ENCODE results near the gene RAB11FIP2. TPM values are rescaled to one million over a fixed set of nuclear protein-coding genes. Genes with fewer than 3 reads are reported as not detected.

RAB11FIP2 gene
- total and polyA plus RNA-seq, 2 experiments from 2014 or later, result 9.8 to 18.4 TPM

DNA sequence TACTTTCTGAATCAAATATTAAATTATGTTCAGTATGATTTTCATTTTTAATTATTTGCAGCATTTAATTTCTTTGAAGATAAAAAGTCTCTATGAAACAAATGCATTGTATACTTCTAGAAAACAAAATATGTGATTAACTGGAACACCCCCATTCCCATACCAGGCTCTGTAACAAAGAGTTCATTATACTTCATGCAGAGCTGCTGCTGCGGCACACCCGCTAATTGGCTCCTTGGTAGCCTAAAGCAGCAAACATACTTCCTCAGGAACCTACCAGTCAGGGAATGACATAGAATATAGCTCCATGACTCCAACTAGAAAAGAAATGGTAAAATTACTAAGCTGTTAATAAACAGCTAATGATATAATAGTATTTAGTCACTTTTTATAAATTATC, 19.3 kb downstream of the RAB11FIP2 start:
- H3K4me3 ChIP-seq, result no peak overlapping the region
- no peaks in the 10 kb centered on the region for H3K9me3 ChIP-seq (ENCODE audit: low read depth)
- no peaks in the 10 kb centered on the region for H3K36me3 ChIP-seq
- no peaks in the 10 kb centered on the region for H3K27me3 ChIP-seq
- DNase-seq (ENCODE audit: low read depth in 1 of 2, low spot score in 1 of 2), result no peak
- TF ChIP-seq, protein P1, sequence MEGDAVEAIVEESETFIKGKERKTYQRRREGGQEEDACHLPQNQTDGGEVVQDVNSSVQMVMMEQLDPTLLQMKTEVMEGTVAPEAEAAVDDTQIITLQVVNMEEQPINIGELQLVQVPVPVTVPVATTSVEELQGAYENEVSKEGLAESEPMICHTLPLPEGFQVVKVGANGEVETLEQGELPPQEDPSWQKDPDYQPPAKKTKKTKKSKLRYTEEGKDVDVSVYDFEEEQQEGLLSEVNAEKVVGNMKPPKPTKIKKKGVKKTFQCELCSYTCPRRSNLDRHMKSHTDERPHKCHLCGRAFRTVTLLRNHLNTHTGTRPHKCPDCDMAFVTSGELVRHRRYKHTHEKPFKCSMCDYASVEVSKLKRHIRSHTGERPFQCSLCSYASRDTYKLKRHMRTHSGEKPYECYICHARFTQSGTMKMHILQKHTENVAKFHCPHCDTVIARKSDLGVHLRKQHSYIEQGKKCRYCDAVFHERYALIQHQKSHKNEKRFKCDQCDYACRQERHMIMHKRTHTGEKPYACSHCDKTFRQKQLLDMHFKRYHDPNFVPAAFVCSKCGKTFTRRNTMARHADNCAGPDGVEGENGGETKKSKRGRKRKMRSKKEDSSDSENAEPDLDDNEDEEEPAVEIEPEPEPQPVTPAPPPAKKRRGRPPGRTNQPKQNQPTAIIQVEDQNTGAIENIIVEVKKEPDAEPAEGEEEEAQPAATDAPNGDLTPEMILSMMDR (IDR thresholded peaks at IDR 0.05; ENCODE audit: low read depth, low read length), result no peak
- H3K27ac ChIP-seq, result no peak overlapping the region
- H3K4me1 ChIP-seq (ENCODE audit: low read depth), result no peaks in the 10 kb centered on the region

DNA sequence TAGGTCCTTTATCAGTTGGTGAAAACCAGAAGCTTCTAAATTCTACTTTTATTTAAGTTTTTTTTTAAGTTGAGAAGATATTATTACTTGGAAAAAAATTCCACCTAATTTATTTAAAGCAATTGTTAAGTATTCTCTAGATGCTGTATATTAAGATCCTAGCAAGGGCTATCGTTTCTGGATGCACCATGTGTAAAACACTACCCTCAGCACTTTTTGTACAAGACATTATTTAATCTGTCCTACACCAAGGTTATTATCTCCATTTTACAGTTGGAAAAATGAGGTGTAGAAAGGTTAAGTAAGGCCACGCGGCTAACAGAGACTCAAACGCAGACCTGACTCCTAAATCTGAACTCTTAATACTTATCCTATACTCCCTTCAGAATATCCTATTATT, 19.8 kb downstream of the RAB11FIP2 start:
- no peak overlapping the region for H3K4me3 ChIP-seq
- no peaks in the 10 kb centered on the region for H3K9me3 ChIP-seq (ENCODE audit: low read depth)
- TF ChIP-seq, protein P1 (IDR thresholded peaks at IDR 0.05; ENCODE audit: low read depth, low read length), result no peak
- H3K27me3 ChIP-seq, result no peaks in the 10 kb centered on the region
- H3K4me1 ChIP-seq (ENCODE audit: low read depth), result no peaks in the 10 kb centered on the region
- no peaks in the 10 kb centered on the region for H3K36me3 ChIP-seq
- no peak for DNase-seq (ENCODE audit: low read depth in 1 of 2, low spot score in 1 of 2)
- H3K27ac ChIP-seq, result no peak overlapping the region

DNA sequence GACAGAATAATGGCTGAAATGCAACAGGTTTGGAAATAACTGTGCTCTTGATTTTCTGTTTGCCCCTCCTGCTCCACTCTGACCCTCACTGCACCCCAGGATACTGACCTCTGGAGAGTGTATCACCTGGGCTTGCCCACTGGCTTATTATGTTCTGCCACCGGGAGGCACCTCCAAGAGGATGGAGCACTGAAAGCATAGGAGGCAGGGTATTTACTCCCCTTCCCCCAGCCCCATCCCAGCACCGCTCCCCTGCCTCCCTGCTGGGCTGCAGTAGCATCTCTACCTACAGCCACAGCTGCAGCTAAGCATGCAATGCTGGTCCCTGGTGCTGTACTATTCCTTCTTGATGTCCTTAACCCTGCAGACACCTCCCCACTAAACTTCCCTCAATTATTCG, 26.4 kb downstream of the RAB11FIP2 start:
- Histone ChIP-seq H3K27me3 (no peaks in the 10 kb centered on the region), H3K4me3 (no peak overlapping the region), H3K4me1 (ENCODE audit: low read depth) (no peaks in the 10 kb centered on the region), H3K36me3 (no peaks in the 10 kb centered on the region), H3K27ac (no peak overlapping the region), H3K9me3 (ENCODE audit: low read depth) (no peaks in the 10 kb centered on the region)
- TF ChIP-seq, protein P1 (IDR thresholded peaks at IDR 0.05; ENCODE audit: low read depth, low read length), result no peak
- DNase-seq (ENCODE audit: low read depth in 1 of 2, low spot score in 1 of 2), result no peak

DNA sequence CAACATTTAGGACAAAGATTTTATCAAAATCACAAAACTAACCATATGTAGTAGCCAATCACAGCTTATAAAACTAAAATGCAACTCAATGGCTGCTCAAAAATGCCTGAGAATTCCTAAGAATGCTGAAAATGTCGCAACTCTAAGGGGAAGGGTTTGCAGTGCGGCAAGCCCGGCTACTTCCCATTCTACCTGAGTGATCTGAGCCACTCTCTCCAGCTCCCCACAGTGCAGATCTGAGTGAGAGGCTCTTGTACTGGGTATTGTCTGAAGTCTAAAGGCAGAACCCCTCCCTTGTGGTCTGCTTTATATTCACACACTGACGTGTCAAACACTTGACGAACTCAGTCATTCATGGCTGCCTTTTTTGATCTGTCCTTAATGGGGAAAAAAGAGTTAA, 28.9 kb downstream of the RAB11FIP2 start:
- no peak overlapping the region for H3K27ac ChIP-seq
- TF ChIP-seq, protein P1 (IDR thresholded peaks at IDR 0.05; ENCODE audit: low read depth, low read length), result no peak
- H3K27me3 ChIP-seq, result no peaks in the 10 kb centered on the region
- no peaks in the 10 kb centered on the region for H3K36me3 ChIP-seq
- no peak overlapping the region for H3K4me3 ChIP-seq
- peak in 1 of 2 donors; percentile 11 for DNase-seq (ENCODE audit: low read depth in 1 of 2, low spot score in 1 of 2)
- H3K9me3 ChIP-seq (ENCODE audit: low read depth), result no peaks in the 10 kb centered on the region
- H3K4me1 ChIP-seq (ENCODE audit: low read depth), result no peaks in the 10 kb centered on the region

DNA sequence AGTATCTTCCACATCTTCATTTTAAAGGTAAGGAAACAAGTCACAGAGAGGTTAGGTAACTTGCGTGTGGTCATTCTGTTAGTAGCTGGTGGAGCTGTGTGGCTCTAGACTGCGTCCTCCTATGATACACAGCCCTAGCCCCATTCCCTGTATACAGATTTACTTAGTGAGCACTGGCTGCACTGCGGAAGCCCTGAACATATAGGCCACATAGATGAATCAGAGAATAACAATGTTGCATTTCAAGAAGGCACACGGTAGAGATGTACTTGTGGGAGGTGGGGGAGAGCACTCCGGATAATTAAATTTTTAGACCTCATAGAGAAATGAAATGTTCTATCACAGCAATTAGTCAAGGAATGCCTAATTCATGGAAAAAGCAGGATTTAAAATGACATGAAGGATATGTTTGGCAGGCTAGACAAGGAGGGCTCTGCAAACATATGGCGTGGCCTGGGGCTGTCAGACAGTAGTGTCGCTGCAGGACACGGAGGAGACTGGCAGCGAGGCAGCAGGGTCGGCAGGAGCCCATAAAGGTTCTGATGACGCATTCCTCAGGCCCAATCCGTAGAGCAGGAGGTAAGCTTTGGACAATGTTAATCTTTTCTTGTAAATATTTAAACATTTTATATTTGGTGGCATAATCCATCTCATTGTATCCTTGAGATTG, 29.5 kb downstream of the RAB11FIP2 start:
- H3K4me1 ChIP-seq (ENCODE audit: low read depth), result no peaks in the 10 kb centered on the region
- no peaks in the 10 kb centered on the region for H3K27me3 ChIP-seq
- TF ChIP-seq, protein P1 (IDR thresholded peaks at IDR 0.05; ENCODE audit: low read depth, low read length), result no peak
- H3K27ac ChIP-seq, result no peak overlapping the region
- H3K36me3 ChIP-seq, result no peaks in the 10 kb centered on the region
- H3K4me3 ChIP-seq, result no peak overlapping the region
- no peak for DNase-seq (ENCODE audit: low read depth in 1 of 2, low spot score in 1 of 2)
- H3K9me3 ChIP-seq (ENCODE audit: low read depth), result no peaks in the 10 kb centered on the region

Data from cardiac muscle cell (in vitro differentiated cells and primary cell).